H9 (cell line): ENCODE results near the gene C5orf15. TPM values are rescaled to one million over a fixed set of nuclear protein-coding genes. Genes with fewer than 3 reads are reported as not detected.

Experiments used
- DNase-seq: peaks from one replicate; pipeline ENCODE4 v3.0.0-alpha.2; 2017
- H2AFZ ChIP-seq: one replicate; pipeline ENCODE4 v1.6.1; 2013; ENCODE audit warnings: mild to moderate bottlenecking, low read length, control low read depth, moderate library complexity
- H2AK5ac ChIP-seq: 2 replicates; pipeline ENCODE4 v1.6.1; 2013; ENCODE audit warnings: low read length, control low read depth, mixed read lengths; ENCODE audit not compliant: insufficient read length
- H2BK120ac ChIP-seq: one replicate; pipeline ENCODE4 v1.6.1; 2013; ENCODE audit warnings: low read depth, mild to moderate bottlenecking, low read length, control low read depth, inconsistent platforms; ENCODE audit not compliant: poor library complexity, severe bottlenecking
- H2BK12ac ChIP-seq: 2 replicates; pipeline ENCODE4 v1.6.1; 2013; ENCODE audit warnings: low read length, control low read depth, mixed read lengths, low read depth; ENCODE audit not compliant: insufficient read length
- H2BK15ac ChIP-seq: 2 replicates; pipeline ENCODE4 v1.6.1; 2013; ENCODE audit warnings: low read depth, low read length, control low read depth
- H2BK20ac ChIP-seq: one replicate; pipeline ENCODE4 v1.6.1; 2013; ENCODE audit warnings: low read depth, mild to moderate bottlenecking, low read length, control low read depth, inconsistent platforms; ENCODE audit not compliant: poor library complexity, severe bottlenecking
- H2BK5ac ChIP-seq: 2 replicates; pipeline ENCODE4 v1.6.1; 2013; ENCODE audit warnings: low read length, control low read depth, mixed read lengths; ENCODE audit not compliant: insufficient read length
- H3K14ac ChIP-seq: 2 replicates; pipeline ENCODE4 v1.6.1; 2013; ENCODE audit warnings: low read length, control low read depth; ENCODE audit not compliant: insufficient read depth
- H3K18ac ChIP-seq: 2 replicates; pipeline ENCODE4 v1.6.1; 2013; ENCODE audit warnings: low read depth, mild to moderate bottlenecking, mixed read lengths, low read length, control low read depth; ENCODE audit not compliant: insufficient read length
- H3K23ac ChIP-seq: 2 replicates; pipeline ENCODE4 v1.6.1; 2013; ENCODE audit warnings: low read length, control low read depth, mixed read lengths, low read depth; ENCODE audit not compliant: insufficient read length
- H3K23me2 ChIP-seq: 2 replicates; pipeline ENCODE4 v1.6.1; 2013; ENCODE audit warnings: low read depth, mild to moderate bottlenecking, mixed read lengths, low read length, control low read depth; ENCODE audit not compliant: insufficient read length, poor library complexity, severe bottlenecking
- H3K27ac ChIP-seq: 2 replicates; pipeline ENCODE4 v1.5.1; 2013; ENCODE audit warnings: low read length, control low read depth, mixed read lengths, low read depth; ENCODE audit not compliant: insufficient read length
- H3K27me3 ChIP-seq: 2 replicates; pipeline ENCODE4 v1.6.1; 2013; ENCODE audit warnings: low read length, control low read depth, inconsistent platforms; ENCODE audit not compliant: insufficient read depth
- H3K4ac ChIP-seq: 2 replicates; pipeline ENCODE4 v1.6.1; 2013; ENCODE audit warnings: low read depth, mild to moderate bottlenecking, control low read depth, inconsistent platforms, low read length, moderate library complexity
- H3K4me1 ChIP-seq: 2 replicates; pipeline ENCODE4 v1.6.1; 2013; ENCODE audit warnings: low read length, control low read depth, inconsistent platforms; ENCODE audit not compliant: insufficient read depth
- H3K4me2 ChIP-seq: 2 replicates; pipeline ENCODE4 v1.6.1; 2013; ENCODE audit warnings: low read length, control low read depth, mixed read lengths; ENCODE audit not compliant: insufficient read length, insufficient read depth
- H3K56ac ChIP-seq: 2 replicates; pipeline ENCODE4 v1.6.1; 2013; ENCODE audit warnings: low read depth, mild to moderate bottlenecking, mixed read lengths, low read length, control low read depth; ENCODE audit not compliant: insufficient read length
- H3K79me1 ChIP-seq: 2 replicates; pipeline ENCODE4 v1.6.1; 2013; ENCODE audit warnings: low read depth, mild to moderate bottlenecking, moderate library complexity, low read length, control low read depth, inconsistent platforms; ENCODE audit not compliant: insufficient read depth, poor library complexity, severe bottlenecking
- H3K79me2 ChIP-seq: 2 replicates; pipeline ENCODE4 v1.6.1; 2013; ENCODE audit warnings: low read length, control low read depth, inconsistent platforms; ENCODE audit not compliant: insufficient read depth
- H3K9ac ChIP-seq: 2 replicates; pipeline ENCODE4 v1.6.1; 2013; ENCODE audit warnings: low read length, control low read depth, mixed read lengths; ENCODE audit not compliant: insufficient read length; ENCODE audit errors: extremely low read depth
- H3K9me3 ChIP-seq: one replicate; pipeline ENCODE4 v1.6.1; 2013; ENCODE audit warnings: low read depth, low read length, inconsistent platforms; ENCODE audit not compliant: control insufficient read depth
- H3T11ph ChIP-seq: one replicate; pipeline ENCODE4 v1.6.1; 2013; ENCODE audit warnings: mild to moderate bottlenecking, low read length, control low read depth, inconsistent platforms
- H4K20me1 ChIP-seq: one replicate; pipeline ENCODE4 v1.6.1; 2013; ENCODE audit not compliant: control insufficient read depth, insufficient read length, insufficient read depth
- H4K5ac ChIP-seq: 2 replicates; pipeline ENCODE4 v1.6.1; 2013; ENCODE audit warnings: low read depth, mild to moderate bottlenecking, mixed read lengths, low read length, control low read depth; ENCODE audit not compliant: insufficient read length
- H4K8ac ChIP-seq: replicated peaks from 2 replicates; pipeline ENCODE4 v1.6.1; 2013; ENCODE audit warnings: low read length, control low read depth, mixed read lengths, low read depth; ENCODE audit not compliant: insufficient read length
- H4K91ac ChIP-seq: 2 replicates; pipeline ENCODE4 v1.6.1; 2013; ENCODE audit warnings: low read depth, mild to moderate bottlenecking, moderate library complexity, mixed read lengths, low read length, control low read depth; ENCODE audit not compliant: insufficient read length
- H3K27ac Mint-ChIP-seq, 3 experiments: 2 replicates in 2 of 3; 3 replicates in 1 of 3; pipeline ENCODE4 v1.8.0; 2020 to 2021; ENCODE audit warnings: mixed read lengths in 3 of 3, mild to moderate bottlenecking in 1 of 3, moderate library complexity in 1 of 3
- H3K27me3 Mint-ChIP-seq: 2 replicates; pipeline ENCODE4 v1.8.0; 2021; ENCODE audit warnings: low read depth, mild to moderate bottlenecking, moderate library complexity, mixed read lengths
- H3K36me3 Mint-ChIP-seq, 3 experiments: 2 replicates in 2 of 3; 3 replicates in 1 of 3; pipeline ENCODE4 v1.8.0; 2020 to 2021; ENCODE audit warnings: low read depth in 3 of 3, mixed read lengths in 3 of 3; ENCODE audit not compliant: insufficient read depth in 1 of 3
- H3K4me1 Mint-ChIP-seq, 2 experiments: 2 replicates each; pipeline ENCODE4 v1.8.0; 2020; ENCODE audit warnings: mixed read lengths in 2 of 2
- H3K4me3 Mint-ChIP-seq, 2 experiments: 2 replicates in 1 of 2; 3 replicates in 1 of 2; pipeline ENCODE4 v1.8.0; 2020 to 2021; ENCODE audit warnings: mild to moderate bottlenecking in 2 of 2, mixed read lengths in 2 of 2, moderate library complexity in 1 of 2
- H3K9me3 Mint-ChIP-seq, 2 experiments: 2 replicates in 1 of 2; 3 replicates in 1 of 2; pipeline ENCODE4 v1.8.0; 2020; ENCODE audit warnings: mild to moderate bottlenecking in 2 of 2, mixed read lengths in 2 of 2, moderate library complexity in 1 of 2
- WGBS: extraction: QIAGEN DNeasy Blood & Tissue Kit; methylation state at CpG from one replicate; pipeline ENCODE4 v1.1.7; 2013; ENCODE audit warnings: missing lambda C conversion rate, low lambda C conversion rate, mixed read lengths; ENCODE audit not compliant: insufficient read length; ENCODE audit errors: extremely low coverage; 5-methylcytosine and 5-hydroxymethylcytosine counted together
- total RNA-seq: library from RNA; stranded (reverse); gene quantifications from 2 replicates; pipeline ENCODE4 v1.2.1, GENCODE V29; 2021
- TF ChIP-seq, protein P1 (sequence below): fragments of 200-600 bp; sonication (generic); conservative IDR thresholded peaks from 3 replicates; pipeline ENCODE4 v1.8.0; 2021; ENCODE audit warnings: antibody characterized with exemption, mild to moderate bottlenecking

C5orf15 gene
- total RNA-seq, 1 experiment from 2014 or later, result 33.4 TPM

DNA sequence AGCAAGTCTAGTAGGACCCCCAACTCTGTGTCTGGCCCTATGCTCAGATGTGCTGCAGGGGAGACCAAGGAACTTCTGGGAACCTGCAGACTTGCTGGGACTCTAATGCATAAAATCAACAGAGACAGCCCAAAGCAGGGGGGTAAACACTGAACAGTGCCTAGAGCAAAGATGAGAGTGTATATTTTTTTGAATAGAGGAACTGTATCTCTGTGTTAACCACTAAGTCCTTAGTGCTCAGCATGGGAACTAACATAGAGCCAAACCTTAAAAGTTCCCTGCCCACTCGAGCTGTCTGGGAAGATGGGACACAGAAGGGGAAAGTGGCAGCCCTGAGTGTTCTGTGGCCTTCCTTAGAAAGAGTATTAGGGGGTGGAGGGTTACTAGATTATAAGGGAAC, 51.9 kb downstream of the C5orf15 start:
- Histone ChIP-seq H2BK20ac (no peak overlapping the region), H3K18ac (no peak overlapping the region), H3K4me2 (no peak overlapping the region), H4K8ac (no peak overlapping the region), H3K27me3 (no peaks in the 10 kb centered on the region), H3K27ac (no peak overlapping the region), H4K20me1 (no peaks in the 10 kb centered on the region), H2BK12ac (no peak overlapping the region), H3K9ac (no peak overlapping the region), H3K4ac (no peak overlapping the region), H3K23me2 (no peaks in the 10 kb centered on the region), H2BK15ac (no peak overlapping the region), H2BK120ac (no peak overlapping the region), H3T11ph (no peak overlapping the region), H3K14ac (no peak overlapping the region), H2AFZ (no peak overlapping the region), H3K23ac (no peak overlapping the region), H3K9me3 (no peaks in the 10 kb centered on the region), H3K79me2 (no peaks in the 10 kb centered on the region), H3K56ac (no peak overlapping the region), H3K79me1 (no peaks in the 10 kb centered on the region), H2AK5ac (no peak overlapping the region), H4K91ac (no peak overlapping the region), H2BK5ac (no peak overlapping the region), H4K5ac (no peak overlapping the region), H3K4me1 (no peaks in the 10 kb centered on the region)
- TF ChIP-seq, protein P1, sequence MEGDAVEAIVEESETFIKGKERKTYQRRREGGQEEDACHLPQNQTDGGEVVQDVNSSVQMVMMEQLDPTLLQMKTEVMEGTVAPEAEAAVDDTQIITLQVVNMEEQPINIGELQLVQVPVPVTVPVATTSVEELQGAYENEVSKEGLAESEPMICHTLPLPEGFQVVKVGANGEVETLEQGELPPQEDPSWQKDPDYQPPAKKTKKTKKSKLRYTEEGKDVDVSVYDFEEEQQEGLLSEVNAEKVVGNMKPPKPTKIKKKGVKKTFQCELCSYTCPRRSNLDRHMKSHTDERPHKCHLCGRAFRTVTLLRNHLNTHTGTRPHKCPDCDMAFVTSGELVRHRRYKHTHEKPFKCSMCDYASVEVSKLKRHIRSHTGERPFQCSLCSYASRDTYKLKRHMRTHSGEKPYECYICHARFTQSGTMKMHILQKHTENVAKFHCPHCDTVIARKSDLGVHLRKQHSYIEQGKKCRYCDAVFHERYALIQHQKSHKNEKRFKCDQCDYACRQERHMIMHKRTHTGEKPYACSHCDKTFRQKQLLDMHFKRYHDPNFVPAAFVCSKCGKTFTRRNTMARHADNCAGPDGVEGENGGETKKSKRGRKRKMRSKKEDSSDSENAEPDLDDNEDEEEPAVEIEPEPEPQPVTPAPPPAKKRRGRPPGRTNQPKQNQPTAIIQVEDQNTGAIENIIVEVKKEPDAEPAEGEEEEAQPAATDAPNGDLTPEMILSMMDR, result no peak
- H3K36me3 Mint-ChIP-seq, result no peaks in the 10 kb centered on the region
- no peak overlapping the region for H3K4me3 Mint-ChIP-seq
- no CpG with 5 or more reads among the region's 1 CpG for WGBS
- no peak overlapping the region for H3K27ac Mint-ChIP-seq
- DNase-seq, result no peak
- no peaks in the 10 kb centered on the region for H3K4me1 Mint-ChIP-seq
- H3K9me3 Mint-ChIP-seq, result no peaks in the 10 kb centered on the region; a peak in 1 of 5 replicates
- peaks cover 3% of the 10 kb centered on the region; the same call in 1 of the 2 replicates for H3K27me3 Mint-ChIP-seq
